ENCODE data around the gene AGAP1. TPM values are rescaled to one million over a fixed set of nuclear protein-coding genes. Genes with fewer than 3 reads are reported as not detected.

Gene AGAP1
- polyA plus RNA-seq, 5 donors = 14.7 to 19.2 (median 18.4) TPM

- DNase-seq = no peak
Observed at GRCh38 chr2:235660484-235661082, 166.7 kb downstream of the AGAP1 start.

- no peak for DNase-seq
Observed at GRCh38 chr2:235661167-235661937, 167.5 kb downstream of the AGAP1 start.

- no peak for DNase-seq
Observed at GRCh38 chr2:235661952-235662351, 168.1 kb downstream of the AGAP1 start.

- DNase-seq = no peak
Observed at GRCh38 chr2:235663875-235664274, 170.0 kb downstream of the AGAP1 start.

GRCh38 chr2:235665661-235666212 is 171.9 kb downstream of the AGAP1 start:
- DNase-seq = no peak

GRCh38 chr2:235666213-235666781 is 172.5 kb downstream of the AGAP1 start:
- peak; percentile 64 to 75 for DNase-seq

GRCh38 chr2:235668782-235669181 is 174.9 kb downstream of the AGAP1 start:
- DNase-seq = no peak

- DNase-seq = peak; percentile 24 to 55
Observed at GRCh38 chr2:235669269-235669831, 175.5 kb downstream of the AGAP1 start.

GRCh38 chr2:235669983-235670962 is 176.4 kb downstream of the AGAP1 start:
- DNase-seq = peak; percentile 55

GRCh38 chr2:235670974-235671787 is 177.3 kb downstream of the AGAP1 start:
- DNase-seq = no peak

- no peak for DNase-seq
Observed at GRCh38 chr2:235672720-235673119, 178.9 kb downstream of the AGAP1 start.

- no peak for DNase-seq
Observed at GRCh38 chr2:235674146-235674545, 180.3 kb downstream of the AGAP1 start.

- DNase-seq = no peak
Observed at GRCh38 chr2:235674812-235675211, 181.0 kb downstream of the AGAP1 start.

- no peak for DNase-seq
Observed at GRCh38 chr2:235675678-235676535, 182.1 kb downstream of the AGAP1 start.

GRCh38 chr2:235676536-235676799 is 182.6 kb downstream of the AGAP1 start:
- no peak for DNase-seq

GRCh38 chr2:235677276-235677788 is 183.5 kb downstream of the AGAP1 start:
- no peak for DNase-seq

- DNase-seq = no peak
Observed at GRCh38 chr2:235677937-235678336, 184.1 kb downstream of the AGAP1 start.

- DNase-seq = no peak
Observed at GRCh38 chr2:235678712-235679111, 184.9 kb downstream of the AGAP1 start.

- DNase-seq = no peak
Observed at GRCh38 chr2:235679471-235679870, 185.6 kb downstream of the AGAP1 start.
